ENCODE results near the gene RBBP8.

DNA sequence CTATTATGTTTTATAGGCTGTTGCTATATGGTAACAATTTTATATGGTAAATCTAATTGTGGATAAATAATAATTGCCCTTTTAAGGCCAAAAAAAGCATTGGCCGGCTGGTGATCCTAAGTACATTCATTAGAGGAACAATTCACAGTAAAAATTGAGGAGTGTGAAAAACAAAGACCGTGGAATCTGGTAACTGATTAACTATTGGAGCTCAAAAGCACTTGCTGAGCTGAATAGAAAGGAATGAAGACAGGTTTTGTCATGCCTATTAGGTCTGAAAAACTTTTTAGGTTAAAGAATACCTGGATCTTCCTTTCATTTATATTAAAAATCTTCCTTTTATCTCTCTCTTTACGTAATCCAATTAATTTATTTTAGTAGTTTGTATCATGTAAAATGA lies 18.5 kb upstream of the RBBP8 start:
- no peak for TF ChIP-seq ATF3 (CRISPR knock-in tag; conservative IDR thresholded peaks at IDR 0.05)
- TF ChIP-seq SP1 (CRISPR knock-in tag; conservative IDR thresholded peaks at IDR 0.05) = no peak
- TF ChIP-seq, protein P1, sequence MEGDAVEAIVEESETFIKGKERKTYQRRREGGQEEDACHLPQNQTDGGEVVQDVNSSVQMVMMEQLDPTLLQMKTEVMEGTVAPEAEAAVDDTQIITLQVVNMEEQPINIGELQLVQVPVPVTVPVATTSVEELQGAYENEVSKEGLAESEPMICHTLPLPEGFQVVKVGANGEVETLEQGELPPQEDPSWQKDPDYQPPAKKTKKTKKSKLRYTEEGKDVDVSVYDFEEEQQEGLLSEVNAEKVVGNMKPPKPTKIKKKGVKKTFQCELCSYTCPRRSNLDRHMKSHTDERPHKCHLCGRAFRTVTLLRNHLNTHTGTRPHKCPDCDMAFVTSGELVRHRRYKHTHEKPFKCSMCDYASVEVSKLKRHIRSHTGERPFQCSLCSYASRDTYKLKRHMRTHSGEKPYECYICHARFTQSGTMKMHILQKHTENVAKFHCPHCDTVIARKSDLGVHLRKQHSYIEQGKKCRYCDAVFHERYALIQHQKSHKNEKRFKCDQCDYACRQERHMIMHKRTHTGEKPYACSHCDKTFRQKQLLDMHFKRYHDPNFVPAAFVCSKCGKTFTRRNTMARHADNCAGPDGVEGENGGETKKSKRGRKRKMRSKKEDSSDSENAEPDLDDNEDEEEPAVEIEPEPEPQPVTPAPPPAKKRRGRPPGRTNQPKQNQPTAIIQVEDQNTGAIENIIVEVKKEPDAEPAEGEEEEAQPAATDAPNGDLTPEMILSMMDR (IDR thresholded peaks at IDR 0.05) = no peak
- TF ChIP-seq, protein P2, sequence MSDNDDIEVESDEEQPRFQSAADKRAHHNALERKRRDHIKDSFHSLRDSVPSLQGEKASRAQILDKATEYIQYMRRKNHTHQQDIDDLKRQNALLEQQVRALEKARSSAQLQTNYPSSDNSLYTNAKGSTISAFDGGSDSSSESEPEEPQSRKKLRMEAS (CRISPR knock-in tag; IDR thresholded peaks at IDR 0.05) = no peak
- no peak for TF ChIP-seq FOXP4 (CRISPR knock-in tag; IDR thresholded peaks at IDR 0.05)
- TF ChIP-seq FOXK1 (CRISPR knock-in tag; IDR thresholded peaks at IDR 0.05) = no peak
- TF ChIP-seq, protein P3, sequence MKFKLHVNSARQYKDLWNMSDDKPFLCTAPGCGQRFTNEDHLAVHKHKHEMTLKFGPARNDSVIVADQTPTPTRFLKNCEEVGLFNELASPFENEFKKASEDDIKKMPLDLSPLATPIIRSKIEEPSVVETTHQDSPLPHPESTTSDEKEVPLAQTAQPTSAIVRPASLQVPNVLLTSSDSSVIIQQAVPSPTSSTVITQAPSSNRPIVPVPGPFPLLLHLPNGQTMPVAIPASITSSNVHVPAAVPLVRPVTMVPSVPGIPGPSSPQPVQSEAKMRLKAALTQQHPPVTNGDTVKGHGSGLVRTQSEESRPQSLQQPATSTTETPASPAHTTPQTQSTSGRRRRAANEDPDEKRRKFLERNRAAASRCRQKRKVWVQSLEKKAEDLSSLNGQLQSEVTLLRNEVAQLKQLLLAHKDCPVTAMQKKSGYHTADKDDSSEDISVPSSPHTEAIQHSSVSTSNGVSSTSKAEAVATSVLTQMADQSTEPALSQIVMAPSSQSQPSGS (CRISPR knock-in tag; IDR thresholded peaks at IDR 0.05; ENCODE audit: borderline replicate concordance, low read depth) = no peak
- no peak for TF ChIP-seq ZNF138 (CRISPR knock-in tag; conservative IDR thresholded peaks at IDR 0.05)
- TF ChIP-seq, protein P4, sequence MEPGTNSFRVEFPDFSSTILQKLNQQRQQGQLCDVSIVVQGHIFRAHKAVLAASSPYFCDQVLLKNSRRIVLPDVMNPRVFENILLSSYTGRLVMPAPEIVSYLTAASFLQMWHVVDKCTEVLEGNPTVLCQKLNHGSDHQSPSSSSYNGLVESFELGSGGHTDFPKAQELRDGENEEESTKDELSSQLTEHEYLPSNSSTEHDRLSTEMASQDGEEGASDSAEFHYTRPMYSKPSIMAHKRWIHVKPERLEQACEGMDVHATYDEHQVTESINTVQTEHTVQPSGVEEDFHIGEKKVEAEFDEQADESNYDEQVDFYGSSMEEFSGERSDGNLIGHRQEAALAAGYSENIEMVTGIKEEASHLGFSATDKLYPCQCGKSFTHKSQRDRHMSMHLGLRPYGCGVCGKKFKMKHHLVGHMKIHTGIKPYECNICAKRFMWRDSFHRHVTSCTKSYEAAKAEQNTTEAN (CRISPR knock-in tag; IDR thresholded peaks at IDR 0.05) = no peak
- no peak for TF ChIP-seq ZNF423 (CRISPR knock-in tag; IDR thresholded peaks at IDR 0.05)
- TF ChIP-seq NFYB (CRISPR knock-in tag; conservative IDR thresholded peaks at IDR 0.05; ENCODE audit: low read depth) = no peak
- no peak for TF ChIP-seq FOXJ3 (CRISPR knock-in tag; IDR thresholded peaks at IDR 0.05; ENCODE audit: borderline replicate concordance)
- TF ChIP-seq NFE2L1 (CRISPR knock-in tag; IDR thresholded peaks at IDR 0.05) = no peak
- no peak for TF ChIP-seq IRF1 (CRISPR knock-in tag; IDR thresholded peaks at IDR 0.05)
